ENCODE data around the gene ENC1.
"Not testable (repeated sequence)": the region's sequence is repeated elsewhere in the genome, so short reads cannot be mapped to it uniquely, and the experiment has no call there.

ENC1 gene, protein sequence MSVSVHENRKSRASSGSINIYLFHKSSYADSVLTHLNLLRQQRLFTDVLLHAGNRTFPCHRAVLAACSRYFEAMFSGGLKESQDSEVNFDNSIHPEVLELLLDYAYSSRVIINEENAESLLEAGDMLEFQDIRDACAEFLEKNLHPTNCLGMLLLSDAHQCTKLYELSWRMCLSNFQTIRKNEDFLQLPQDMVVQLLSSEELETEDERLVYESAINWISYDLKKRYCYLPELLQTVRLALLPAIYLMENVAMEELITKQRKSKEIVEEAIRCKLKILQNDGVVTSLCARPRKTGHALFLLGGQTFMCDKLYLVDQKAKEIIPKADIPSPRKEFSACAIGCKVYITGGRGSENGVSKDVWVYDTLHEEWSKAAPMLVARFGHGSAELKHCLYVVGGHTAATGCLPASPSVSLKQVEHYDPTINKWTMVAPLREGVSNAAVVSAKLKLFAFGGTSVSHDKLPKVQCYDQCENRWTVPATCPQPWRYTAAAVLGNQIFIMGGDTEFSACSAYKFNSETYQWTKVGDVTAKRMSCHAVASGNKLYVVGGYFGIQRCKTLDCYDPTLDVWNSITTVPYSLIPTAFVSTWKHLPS

DNA sequence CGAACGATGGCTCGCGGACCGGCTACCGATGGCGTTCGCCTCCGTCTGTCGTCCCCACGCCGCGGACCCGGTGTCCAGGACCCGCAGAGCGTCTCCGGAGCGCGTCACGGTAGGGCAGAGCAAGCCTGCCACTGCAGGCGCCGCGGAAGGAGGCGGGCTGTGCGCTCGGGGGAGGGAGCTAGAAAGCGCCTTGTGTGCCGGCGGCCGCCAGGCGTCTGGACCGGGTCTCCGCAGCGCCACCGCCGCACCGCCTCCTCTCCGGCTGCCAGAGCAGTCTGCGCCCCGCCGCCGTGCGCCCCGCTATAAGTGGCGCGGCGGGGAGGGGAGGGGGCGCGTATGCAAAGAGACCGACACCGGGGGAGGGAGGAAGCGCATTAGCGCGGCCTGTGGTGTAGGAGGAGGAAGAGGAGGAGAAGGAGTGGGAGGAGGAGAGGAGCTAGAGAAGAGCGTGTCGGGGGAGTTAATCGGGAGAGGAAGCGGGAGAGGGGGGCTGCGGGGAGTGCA lies at the start of gene ENC1:
Gene ENC1, minus strand, starts transcription at position 279 of the 504 bp plus-strand sequence. CDS start 4,243 bp downstream, outside the sequence.
- DNase-seq (ENCODE audit: low read depth) = peak; percentile 47

DNA sequence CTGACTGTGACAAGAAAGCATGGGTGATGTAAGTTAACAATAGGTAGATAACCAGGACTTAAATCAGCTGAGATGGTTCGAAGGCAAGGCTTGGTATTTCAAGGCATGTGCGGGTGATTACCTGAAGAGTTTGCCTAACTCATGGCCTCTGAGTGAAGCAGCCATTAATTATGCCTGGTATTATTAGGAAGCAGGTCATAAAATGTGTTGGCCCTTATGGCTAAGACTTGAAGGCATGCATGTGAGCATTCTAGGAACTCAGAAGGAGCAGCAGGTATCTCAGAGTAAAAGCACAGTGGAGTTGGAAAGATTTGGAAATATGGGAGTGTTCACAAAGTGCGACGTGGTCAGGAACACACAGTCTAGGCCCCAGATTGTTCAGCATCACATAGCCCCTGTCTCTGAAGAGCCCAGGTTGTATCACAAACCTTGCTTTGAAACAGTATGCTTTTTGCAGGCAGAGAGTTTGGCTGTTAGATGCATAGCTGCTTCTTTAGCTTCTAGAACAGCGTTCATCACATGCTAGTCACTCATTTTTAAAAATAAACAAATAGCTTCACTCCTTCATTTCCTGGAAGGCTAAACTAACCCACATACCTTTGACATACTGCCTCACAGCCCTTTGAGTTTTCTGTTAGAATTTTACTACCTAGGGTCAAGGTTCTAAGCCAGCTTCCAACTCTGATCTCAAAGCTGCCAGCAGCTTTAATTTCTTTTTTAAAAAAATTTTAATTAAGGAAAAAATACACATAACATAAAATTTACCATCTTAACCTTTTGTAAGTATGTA lies 46.6 kb upstream of the ENC1 start:
- DNase-seq (ENCODE audit: low read depth) = no peak

DNA sequence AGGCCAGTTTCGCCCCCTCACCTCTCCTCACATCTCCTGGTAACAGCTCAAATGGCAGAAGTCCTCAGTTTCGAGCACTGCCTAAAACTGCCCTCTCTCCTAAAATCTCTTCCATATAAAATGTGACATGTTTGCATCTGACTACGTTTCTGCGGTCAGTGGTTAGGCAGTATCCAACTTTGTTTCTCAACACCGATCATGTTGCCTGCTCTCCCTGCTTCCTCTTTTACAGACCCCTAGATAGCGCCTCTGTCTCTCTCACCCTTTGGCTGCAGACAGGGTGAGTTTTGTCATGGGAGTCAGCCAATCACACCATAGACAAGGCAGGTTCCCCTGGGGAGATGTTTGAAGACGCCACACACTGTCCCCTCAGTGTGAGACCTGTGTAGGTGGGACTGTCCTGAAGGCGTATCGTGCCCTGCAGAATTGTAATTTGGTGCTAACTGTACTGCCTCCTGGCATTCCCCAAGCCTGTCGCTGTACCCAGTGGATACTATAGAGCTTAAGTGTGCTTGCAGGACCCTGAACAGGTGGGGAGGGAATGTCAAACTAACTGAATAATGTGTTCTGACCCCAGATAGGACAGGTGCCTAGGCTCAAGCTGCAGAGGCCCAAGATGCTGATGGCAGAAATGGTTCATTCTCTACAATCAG lies 45.6 kb upstream of the ENC1 start:
- no peak for DNase-seq (ENCODE audit: low read depth)

DNA sequence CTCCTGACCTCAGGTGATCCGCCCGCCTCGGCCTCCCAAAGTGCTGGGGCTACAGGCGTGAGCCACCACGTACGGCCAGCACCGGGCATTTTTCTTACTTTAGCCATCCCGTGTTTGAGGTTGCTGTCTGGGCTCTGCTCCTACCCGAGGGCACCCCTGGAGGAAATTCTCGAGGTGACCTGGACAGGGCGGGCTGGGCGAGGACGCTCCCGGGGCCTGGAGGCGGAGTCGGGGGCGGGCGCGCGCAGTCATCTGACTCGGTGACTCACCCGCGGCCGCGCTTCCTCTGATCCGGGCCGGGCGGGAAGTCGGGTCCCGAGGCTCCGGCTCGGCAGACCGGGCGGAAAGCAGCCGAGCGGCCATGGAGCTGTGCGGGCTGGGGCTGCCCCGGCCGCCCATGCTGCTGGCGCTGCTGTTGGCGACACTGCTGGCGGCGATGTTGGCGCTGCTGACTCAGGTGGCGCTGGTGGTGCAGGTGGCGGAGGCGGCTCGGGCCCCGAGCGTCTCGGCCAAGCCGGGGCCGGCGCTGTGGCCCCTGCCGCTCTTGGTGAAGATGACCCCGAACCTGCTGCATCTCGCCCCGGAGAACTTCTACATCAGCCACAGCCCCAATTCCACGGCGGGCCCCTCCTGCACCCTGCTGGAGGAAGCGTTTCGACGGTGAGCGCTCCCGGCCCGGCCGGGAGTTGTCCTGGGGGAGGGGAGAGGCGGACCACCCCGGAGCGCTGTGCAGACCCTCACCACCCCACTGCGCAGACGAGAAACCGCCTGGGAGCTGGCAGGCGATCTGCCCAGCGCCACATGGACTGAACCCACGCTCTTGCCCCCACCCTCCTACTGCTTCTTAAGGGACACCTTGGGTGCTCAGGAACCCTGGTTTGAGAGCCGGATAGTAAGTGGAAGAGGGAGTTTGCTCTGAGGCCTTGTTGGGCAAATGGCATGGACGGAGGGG lies 44.6 kb upstream of the ENC1 start, which contains the start of gene HEXB:
Gene HEXB, plus strand, starts transcription at position 334 of the 952 bp plus-strand sequence. Its CDS starts 28 bp downstream, at position 362.
- DNase-seq (ENCODE audit: low read depth) = peak; percentile 72

DNA sequence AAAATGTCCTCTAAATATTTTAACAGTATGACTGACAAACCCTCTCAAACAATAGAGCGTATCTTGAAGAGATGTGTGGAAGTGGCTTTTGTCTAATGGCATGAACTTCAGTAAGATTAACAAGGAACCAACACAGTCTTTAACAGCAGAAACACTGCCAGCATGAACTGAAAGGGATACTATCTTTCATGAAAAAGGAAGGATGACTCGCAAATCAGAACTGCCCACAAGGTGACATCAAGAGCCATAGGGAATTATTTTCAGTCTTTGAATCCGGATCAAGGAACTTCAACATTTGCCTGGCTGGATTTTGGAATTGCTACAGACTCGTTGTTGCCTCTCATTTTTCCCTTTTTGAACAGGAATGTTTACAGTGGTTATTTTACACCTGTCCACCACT lies 39.4 kb upstream of the ENC1 start:
- DNase-seq (ENCODE audit: low read depth) = no peak

DNA sequence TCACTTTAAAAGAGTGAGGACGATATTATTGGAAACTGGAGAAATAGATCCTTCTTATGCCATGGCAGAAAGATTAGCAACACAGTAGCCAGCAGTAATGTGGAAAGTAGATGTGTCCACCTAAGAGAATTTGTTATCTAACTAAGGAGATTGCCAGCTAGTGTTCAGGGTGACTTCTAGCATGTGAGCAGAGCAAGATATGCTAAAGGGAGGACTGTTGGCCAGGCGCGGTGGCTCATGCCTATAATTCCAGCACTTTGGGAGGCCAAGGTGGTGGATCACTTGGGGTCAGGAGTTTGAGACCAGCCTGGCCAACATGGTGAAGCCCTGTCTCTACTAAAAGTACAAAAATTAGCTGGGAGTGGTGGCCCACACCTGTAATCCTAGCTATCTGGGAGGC lies 38.8 kb upstream of the ENC1 start:
- not testable (repeated sequence) for DNase-seq (ENCODE audit: low read depth)

DNA sequence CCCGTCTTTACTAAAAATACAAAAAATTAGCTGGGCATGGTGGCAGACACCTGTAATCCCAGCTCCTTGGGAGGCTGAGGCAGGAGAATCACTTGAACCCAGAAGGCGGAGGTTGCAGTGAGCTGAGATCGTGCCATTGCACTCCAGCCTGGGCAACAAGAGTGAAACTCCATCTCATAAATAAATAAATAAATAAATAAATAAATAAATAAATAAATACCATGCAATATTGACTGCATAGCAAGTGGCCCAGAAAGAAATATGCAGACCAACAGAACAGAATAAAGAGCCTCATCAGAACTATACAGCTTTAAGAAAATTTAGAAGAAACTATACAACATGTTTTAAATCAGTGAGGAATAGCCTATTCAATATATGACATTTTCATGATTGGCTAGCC lies 37.6 kb upstream of the ENC1 start:
- DNase-seq (ENCODE audit: low read depth) = not testable (repeated sequence)

DNA sequence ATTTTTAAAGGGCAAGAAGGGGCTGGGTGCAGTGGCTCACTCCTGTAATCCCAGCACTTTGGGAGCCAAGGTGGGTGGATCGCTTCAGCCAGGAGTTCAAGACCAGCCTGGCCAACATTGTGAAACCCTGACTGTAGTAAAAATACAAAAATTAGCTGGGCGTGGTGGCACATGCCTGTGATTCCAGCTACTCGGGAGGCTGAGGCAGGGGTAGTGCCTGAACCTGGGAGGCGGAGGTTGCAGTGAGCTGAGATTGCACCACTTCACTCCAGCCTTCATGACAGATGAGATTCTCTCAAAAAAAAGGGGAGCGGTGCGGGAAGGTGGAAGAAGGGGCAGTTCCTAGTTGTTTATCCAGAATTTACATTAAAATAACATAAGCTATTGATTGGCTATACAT lies 35.9 kb upstream of the ENC1 start:
- not testable (repeated sequence) for DNase-seq (ENCODE audit: low read depth)

DNA sequence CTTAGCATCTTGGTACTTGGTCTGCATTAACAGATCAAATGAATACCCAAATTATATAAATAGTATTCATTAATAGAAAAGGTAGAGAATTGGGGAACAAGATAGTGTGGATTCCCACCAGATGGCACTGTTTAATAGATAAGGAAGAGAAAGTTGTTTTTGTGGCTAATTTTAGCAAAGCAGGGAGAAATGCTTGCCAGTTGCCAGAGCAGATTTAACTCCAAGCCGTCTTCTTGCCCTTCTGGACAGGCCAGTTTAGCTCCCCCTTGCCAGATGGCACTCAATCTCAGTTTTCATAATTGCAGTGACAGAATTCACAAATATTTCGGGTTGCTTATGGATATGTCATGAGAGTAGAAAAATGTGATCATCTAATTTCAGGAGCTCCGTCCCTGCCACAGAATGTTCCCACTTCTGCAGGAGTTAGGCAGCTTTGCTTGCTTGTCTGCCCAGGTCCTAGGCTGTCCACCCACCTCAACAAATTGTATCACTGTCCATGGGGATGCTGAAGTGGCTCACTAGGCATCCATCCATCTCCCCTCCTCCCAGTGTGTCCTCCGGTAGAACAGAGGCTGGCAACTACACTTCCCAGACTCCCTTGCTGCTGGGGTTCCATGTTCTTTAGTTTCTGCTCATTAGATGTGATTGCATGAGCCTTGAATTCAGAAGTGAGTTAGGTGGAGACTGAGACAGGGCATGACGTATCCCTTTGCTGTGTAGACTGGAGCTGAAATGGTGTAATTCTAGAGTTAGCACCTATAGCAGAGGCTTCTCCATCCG lies 32.7 kb upstream of the ENC1 start:
- no peak for DNase-seq (ENCODE audit: low read depth)

DNA sequence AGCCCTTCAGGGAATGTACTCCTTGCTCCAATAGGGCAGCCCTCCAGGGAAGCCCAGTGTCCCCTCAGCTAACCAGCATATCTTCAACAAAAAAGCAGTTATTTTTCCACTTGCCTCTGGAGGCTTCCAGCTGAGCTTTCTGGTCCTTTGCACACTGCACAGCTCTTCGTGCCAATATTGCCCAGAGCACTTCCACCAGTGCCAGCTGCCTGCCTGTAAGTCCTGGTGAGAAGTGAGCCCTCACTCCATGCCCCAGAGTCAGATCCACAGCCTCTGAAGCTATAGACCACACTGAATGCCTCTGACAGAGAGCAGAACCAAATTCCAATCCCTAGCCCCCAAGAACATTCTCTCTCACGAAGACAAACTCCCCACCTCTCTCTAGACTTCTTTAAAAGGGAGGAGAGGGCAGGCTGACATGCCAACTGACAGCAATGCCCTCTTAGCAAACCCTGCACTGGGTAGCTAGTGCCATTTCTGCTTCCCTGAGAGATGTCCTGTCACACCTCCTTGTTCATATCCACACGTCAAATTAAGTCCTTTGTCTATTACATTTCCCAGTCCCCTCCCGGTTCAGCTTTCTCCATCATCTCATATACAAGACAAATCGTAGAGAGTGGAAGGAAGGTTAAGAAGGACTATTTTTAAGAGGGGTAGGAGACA lies 31.8 kb upstream of the ENC1 start:
- no peak for DNase-seq (ENCODE audit: low read depth)

DNA sequence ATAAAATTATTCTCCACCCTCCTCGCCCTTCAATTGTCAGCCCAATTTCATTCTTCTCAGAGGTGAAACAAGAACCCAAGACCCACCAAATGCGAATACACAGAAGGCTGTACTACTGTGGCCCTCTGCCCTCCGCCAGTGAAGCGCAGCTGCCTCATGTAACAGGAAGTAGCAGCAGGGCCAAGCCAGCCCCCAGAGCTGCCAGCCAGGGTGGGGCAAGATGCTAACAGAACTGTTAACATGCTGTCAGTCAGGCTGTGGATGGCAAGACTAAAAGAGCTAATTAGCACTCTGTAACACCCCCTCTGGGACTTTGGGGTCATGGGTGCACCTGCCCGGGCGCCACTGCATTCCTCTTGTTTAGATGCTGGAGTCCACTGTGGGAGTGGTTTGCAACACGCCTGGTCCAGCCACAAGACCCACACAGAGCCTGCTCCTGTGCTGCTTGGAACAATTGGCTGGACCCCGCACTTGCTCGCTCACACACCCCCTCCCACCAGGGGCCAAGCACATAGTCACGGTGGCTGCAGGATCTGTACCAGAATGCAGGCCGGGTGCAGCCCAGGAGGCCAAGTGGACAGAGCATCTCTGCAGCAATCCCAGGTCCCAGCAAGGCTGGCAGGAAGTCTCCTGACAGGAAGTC lies 30.0 kb upstream of the ENC1 start:
- no peak for DNase-seq (ENCODE audit: low read depth)

DNA sequence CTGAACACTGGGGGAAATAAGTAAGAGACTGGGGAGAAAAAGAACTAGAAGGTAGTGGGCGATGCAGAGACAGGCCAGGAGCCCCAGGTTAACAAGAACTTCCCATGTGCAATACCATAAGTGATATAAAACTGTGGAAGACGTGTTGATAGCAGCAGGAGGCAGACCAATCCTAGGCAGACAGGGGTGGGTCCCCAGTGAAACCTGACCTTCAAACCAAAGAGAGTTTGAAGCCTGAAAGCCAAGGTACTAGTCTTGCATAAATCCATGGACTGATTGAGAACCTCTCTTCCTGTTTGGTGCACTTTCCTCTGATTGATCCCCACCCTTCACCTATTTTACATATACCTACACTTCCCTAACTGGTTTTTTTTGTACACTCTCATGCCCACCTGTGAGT lies 29.3 kb upstream of the ENC1 start:
- DNase-seq (ENCODE audit: low read depth) = no peak

DNA sequence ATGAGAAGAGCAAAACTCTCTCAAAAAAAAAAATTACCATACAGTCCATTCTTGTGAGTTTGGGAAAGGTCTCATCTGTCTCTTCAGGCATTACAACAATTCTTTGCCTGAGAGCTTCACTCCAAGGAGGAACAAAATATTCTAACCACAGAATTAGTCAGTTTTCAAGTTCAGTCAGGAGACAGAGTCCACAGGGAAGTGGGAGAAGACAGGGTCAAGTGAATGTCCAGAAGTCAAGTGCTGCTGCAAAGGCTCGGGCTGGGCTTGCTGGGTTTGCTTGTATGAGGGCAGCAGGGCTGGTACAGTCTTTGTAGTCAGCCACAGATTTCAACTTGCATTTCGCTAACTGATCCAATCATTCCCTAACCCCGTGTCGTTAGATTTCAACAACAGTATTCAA lies 26.9 kb upstream of the ENC1 start:
- DNase-seq (ENCODE audit: low read depth) = no peak

DNA sequence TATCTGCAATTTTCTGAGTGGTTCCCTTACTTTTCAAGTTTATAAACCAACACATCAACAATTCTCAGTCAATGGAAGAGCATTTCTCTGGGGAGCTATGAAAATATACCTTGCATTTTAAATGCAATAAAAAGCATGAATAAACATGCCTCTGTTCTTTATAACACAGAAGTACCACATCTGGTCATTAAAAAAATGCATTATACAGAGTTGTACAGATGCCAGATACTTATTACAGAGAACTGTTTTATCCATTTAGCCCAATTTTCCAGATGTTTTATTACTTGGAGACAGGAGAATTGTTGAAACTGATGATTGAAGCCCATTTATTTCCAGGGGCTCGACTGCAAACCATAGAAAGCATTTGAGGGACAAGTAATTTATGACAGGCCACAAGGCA lies 25.3 kb upstream of the ENC1 start:
- DNase-seq (ENCODE audit: low read depth) = no peak

DNA sequence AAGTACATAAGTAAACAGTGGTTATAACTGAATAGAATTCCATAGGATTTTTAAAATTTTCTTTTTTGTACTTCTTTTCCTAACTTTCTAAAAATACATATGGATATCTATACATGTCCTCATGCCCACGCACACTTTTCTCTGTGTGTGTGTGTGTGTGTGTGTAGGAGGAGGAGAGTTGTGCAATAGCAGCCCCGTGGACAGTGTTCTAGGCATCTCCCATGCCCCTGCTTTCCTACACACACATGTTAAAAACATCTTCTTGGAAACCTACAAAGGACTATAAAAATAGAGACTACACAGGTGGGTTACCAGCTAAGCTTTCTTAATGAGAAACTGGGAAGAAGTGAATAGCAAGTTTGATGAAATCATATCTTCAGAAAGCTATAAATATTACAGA lies 24.7 kb upstream of the ENC1 start:
- DNase-seq (ENCODE audit: low read depth) = no peak

DNA sequence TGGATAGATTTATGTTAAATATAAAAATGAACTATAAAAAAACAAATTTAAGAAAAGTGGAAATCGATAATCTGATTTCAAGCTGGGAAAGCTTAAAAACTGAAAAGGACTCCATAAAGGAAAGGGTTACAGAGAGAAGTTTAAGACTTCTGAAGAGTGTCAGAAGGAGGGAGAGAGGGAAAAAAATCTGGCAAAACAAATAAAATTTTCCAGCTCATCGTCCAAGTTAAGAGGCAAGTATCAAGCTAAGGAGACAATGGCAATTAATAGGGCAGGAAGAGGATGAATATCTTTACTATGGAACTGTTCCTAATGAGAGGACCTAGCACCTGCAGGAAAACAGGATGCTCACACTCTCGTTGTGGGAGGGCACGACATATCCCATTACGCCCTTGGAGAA lies 24.0 kb upstream of the ENC1 start:
- DNase-seq (ENCODE audit: low read depth) = no peak

DNA sequence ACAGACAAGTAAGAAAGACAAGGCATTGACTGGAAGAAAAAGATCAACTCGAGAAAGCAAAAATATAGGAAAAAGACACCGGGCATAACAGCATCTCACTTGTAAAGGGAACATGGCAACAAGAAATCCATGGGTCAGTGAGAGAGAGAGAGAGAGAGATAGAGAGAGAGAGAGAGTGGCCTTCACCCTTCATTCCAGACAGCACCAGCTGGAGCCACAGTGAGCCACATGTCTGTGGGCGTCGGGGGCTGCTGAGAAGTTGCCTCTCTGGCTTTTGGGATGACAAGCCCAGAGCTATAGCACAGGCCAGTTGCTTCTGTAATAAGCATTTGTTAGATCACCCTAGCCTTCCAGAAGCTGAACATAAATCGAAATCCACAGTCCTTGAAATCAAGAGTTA lies 20.3 kb upstream of the ENC1 start:
- DNase-seq (ENCODE audit: low read depth) = no peak

DNA sequence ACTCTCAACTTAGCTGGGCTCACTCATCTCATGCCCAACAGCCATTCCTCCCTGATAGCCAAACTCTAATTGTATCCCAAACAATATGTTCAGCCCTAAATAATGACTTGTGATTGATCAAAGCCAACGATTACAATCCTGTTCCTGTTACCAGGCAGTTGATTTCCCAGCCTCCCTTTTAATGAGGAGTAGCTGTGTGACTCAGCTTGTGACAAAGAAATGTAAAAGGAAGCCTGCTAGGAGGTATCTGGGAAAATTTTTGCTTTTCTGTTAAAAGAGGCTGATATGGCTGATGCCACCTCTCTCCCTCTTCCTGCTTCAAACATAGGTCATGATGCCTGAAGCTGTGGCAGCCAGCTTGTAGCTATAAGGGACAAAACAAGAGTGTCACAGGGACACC lies 19.6 kb upstream of the ENC1 start:
- no peak for DNase-seq (ENCODE audit: low read depth)

DNA sequence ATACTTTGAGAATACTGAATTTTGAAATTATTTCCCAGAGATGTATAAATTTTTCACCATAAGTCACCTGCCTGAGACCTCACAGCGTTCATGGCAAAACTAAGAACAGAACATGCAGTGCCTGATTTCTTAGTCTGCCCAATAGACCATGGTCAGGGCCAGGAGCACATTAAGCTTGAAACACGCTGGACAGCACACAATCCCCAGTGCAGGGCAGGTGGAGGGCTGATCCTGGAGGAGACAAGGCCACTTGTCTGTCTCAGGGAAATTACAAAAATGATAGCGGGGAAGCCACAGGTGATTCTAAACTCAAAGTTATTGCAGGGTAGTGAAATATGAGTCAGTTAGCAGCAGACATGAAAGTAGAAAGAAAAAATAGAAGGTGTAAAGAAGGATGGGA lies 18.6 kb upstream of the ENC1 start:
- DNase-seq (ENCODE audit: low read depth) = no peak

All from stimulated activated CD8-positive, alpha-beta memory T cell treated with anti-CD3 and anti-CD28 coated beads, Interleukin-12 subunit alpha, Interleukin-12 subunit beta, amount 100 ng/mL, for 1 hour (primary cell).